Measurements from ENCODE around the gene IP6K3. TPM values are rescaled to one million over a fixed set of nuclear protein-coding genes. Genes with fewer than 3 reads are reported as not detected.

Gene IP6K3
- total RNA-seq, 2 experiments from 2014 or later: not detected

DNA sequence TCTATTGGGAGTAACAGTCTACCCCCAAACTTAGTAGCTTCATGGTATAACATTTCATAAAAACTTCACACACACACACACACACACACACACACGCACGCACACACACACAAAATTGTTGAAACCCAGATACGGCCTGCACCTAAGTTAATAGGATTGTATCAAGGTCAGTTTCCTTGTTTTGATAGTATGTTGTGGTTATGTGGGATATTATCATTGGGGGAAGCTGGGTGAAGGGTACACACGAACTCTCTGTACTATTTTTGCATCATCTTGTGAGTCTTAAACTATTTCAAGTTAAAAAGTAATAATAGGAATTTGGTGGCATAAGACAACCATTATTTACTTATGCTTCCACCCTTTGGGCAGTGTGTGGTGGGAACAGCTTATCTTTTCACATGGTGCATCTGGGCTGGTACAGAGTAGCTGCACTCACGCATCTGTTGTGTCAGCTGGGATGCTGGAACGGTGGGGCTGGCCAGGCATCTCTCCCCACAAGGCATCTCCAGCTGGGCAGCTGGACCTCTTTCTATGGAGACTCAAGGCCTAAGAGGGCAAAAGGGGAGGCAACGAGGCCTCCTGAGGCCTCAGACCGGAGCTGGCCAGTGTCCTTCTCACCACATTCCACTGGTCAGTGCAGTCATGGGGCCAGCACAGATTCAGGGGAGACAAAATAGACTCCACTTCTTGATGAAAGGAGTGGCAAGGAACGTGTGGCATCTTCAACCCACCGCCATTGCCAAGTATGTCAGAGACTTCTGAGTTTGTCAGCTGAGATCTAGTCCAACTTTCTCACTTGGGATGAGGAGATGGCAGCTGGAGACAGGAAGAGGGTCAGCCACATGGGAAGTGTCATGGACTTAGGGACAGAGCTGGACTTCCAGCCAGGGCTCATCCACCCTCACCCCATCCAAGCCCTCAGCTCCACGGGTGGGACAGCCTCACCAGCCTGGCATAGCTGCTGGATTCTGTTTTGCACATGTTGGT, 20.5 kb upstream of the IP6K3 start:
- DNase-seq: no peak
- H3K9me3 Mint-ChIP-seq (ENCODE audit: insufficient read depth): no peaks in the 10 kb centered on the region
- H3K4me1 Mint-ChIP-seq (ENCODE audit: low read depth): peaks cover 5% of the 10 kb centered on the region
- no peak overlapping the region for H3K4me3 Mint-ChIP-seq
- ATAC-seq: no peak
- H3K36me3 Mint-ChIP-seq (ENCODE audit: low read depth): peaks cover 4% of the 10 kb centered on the region
- H3K27me3 Mint-ChIP-seq (ENCODE audit: low read depth): peaks cover 3% of the 10 kb centered on the region
- no peak overlapping the region for H3K27ac Mint-ChIP-seq
- CTCF ChIA-PET: interaction anchor here (1.3 to 10.3 kb wide), 9 partner anchors 13 to 388 kb away, joined by 3 to 158 read pairs (median 6); partner anchors contain the start of gene UQCC2
- POLR2A ChIA-PET: interaction anchor here (0.8 to 1.5 kb wide), 3 partner anchors 9 to 519 kb away, joined by 3 to 4 read pairs (median 3); partner anchors contain the start of gene UQCC2

DNA sequence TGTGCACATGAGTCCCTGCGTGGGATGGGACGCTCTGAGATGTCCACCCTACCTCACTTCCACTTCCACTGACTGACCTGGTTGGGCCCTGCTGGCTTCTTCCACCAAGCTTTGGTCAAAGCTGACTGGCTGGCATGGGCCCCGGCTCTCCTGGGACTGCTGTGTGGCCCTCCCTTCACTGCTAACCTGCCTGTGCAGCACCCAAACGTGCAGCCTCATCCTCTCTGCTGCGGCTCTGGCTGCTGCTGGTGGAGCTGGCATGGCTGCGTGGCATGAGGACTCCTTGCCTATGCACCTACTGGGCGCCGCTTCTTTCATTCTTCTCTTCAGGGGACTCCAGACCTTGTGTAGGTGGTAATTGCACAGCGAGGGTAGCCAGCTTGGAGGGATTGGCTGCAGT, 18.7 kb upstream of the IP6K3 start:
- POLR2A ChIA-PET: no interaction called here
- Mint-ChIP-seq H3K4me3 (no peak overlapping the region), H3K27me3 (ENCODE audit: low read depth) (peaks cover 3% of the 10 kb centered on the region), H3K9me3 (ENCODE audit: insufficient read depth) (no peaks in the 10 kb centered on the region), H3K27ac (no peak overlapping the region), H3K36me3 (ENCODE audit: low read depth) (no peaks in the 10 kb centered on the region), H3K4me1 (ENCODE audit: low read depth) (peaks cover 13% of the 10 kb centered on the region)
- ATAC-seq: no peak
- CTCF ChIA-PET: no interaction called here
- no peak for DNase-seq

DNA sequence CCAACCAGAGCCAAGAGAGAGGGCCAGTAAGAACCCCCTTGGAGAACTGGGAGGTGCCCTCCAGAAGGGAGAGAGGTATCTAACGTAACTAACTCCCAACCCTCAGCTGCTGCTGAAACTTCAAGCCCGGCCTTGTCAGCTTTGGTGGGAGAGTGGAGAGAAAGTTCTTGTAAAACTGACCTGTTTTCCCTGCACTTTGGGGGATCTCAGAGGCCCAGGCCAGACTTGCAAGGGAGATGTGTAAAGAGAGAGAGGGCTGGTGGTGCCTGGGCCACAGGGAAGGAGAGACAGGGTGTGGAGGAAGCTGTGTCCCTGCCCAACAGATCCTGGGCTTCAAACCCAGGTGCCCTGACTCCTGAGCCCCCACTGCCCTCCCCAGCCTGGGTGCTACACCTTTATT, 17.3 kb upstream of the IP6K3 start:
- Mint-ChIP-seq H3K27ac (no peak overlapping the region), H3K27me3 (ENCODE audit: low read depth) (peaks cover 3% of the 10 kb centered on the region), H3K4me3 (no peak overlapping the region), H3K4me1 (ENCODE audit: low read depth) (peaks cover 13% of the 10 kb centered on the region), H3K9me3 (ENCODE audit: insufficient read depth) (no peaks in the 10 kb centered on the region), H3K36me3 (ENCODE audit: low read depth) (no peaks in the 10 kb centered on the region)
- ChIA-PET POLR2A (no interaction called here), CTCF (interaction anchor here (1.3 to 1.4 kb wide), 2 partner anchors 12 to 264 kb away, joined by 3 read pairs; no protein-coding TSS in a partner anchor)
- ATAC-seq (no peak), DNase-seq (no peak)

DNA sequence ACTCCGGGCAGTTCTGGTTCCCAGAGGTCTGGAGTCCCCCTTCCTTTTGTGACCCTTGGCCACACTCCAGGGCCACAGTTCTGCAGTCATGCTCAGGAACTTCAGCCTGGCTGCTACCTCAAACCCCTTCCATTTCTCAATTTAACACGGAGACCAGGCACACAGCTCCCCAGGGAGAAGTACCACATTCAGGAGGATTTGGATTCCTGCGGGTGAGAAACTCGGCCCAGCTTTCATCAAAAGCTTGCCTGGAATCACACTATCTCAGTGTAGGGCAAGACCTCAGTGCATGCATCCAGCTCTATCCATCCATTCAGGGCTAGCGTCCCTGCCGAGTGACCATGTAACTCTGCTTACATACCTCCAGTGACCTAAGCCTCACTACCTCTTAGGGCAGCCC, 16.8 kb upstream of the IP6K3 start:
- DNase-seq: no peak
- Mint-ChIP-seq H3K9me3 (ENCODE audit: insufficient read depth) (no peaks in the 10 kb centered on the region), H3K4me1 (ENCODE audit: low read depth) (peaks cover 13% of the 10 kb centered on the region), H3K4me3 (no peak overlapping the region), H3K27me3 (ENCODE audit: low read depth) (peaks cover under 1% of the 10 kb centered on the region), H3K27ac (no peak overlapping the region), H3K36me3 (ENCODE audit: low read depth) (no peaks in the 10 kb centered on the region)
- ATAC-seq: no peak
- CTCF ChIA-PET: interaction anchor here (1.3 to 5.0 kb wide), 3 partner anchors 12 to 265 kb away, joined by 3 to 40 read pairs (median 3); partner anchors contain the start of gene IP6K3
- POLR2A ChIA-PET: no interaction called here

DNA sequence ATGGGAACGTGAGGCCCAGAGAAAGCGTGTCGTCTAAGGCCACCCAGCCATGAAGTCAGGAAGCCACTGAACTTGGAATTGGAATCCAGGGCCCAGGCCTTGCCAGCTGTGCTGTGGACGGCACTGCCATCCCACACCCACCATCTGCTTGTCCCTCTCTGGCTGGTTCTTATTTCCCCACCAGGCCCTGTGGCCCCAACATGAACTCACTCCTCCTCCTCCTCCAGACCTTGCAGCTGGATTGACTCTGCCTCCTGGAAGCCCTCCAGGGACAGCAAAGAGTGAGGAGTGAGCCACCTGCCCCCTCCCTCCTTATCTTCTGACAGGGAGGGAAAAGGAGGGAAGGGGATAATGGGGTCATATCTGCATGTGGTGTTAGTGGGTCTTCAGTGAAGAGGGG, 16.0 kb upstream of the IP6K3 start:
- no peaks in the 10 kb centered on the region for H3K27me3 Mint-ChIP-seq (ENCODE audit: low read depth)
- no peak for ATAC-seq
- ChIA-PET POLR2A (no interaction called here), CTCF (interaction anchor here (1.3 to 5.0 kb wide), 4 partner anchors 8 to 51 kb away, joined by 3 to 40 read pairs (median 22); partner anchors contain the start of genes IP6K3 and UQCC2)
- no peaks in the 10 kb centered on the region for H3K36me3 Mint-ChIP-seq (ENCODE audit: low read depth)
- H3K4me1 Mint-ChIP-seq (ENCODE audit: low read depth): peaks cover 13% of the 10 kb centered on the region
- H3K9me3 Mint-ChIP-seq (ENCODE audit: insufficient read depth): no peaks in the 10 kb centered on the region
- H3K27ac Mint-ChIP-seq: no peak overlapping the region
- no peak for DNase-seq
- no peak overlapping the region for H3K4me3 Mint-ChIP-seq

DNA sequence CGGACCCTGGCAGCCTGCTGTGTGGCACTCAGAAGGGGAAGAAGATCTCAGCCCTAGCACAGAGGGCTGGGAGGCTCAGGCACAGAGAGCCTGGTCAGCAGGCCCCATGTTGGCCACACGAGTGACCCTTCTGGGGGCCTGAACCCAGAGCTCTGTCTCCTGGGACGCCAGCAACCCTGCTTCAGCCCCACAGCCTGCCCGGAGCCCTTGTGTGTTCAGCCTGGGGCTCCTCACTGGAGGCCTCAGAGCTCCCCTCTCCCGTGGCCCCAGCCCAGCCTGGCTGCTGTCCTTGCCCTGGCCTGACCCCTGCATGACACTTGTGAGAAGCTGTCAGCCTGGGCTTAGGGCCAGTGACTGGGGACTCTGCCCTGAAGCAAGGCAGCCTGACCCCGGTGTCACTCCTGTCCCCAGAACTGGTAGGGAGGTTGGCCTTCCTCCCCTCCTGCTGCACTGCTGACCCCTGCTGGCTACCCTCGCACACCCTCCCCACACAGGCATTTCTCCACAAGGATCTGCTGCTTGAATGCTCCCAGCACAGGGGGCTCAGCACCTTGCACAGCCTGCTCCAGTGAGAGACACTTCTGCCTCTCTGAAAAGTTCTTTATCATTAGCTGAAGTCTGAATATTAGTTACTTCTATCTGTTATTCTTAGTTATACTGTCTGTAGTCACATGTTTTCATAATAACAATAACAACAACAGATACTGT, 15.4 kb upstream of the IP6K3 start:
- CTCF ChIA-PET: interaction anchor here (0.7 to 5.0 kb wide), 6 partner anchors 9 to 176 kb away, joined by 3 to 40 read pairs (median 13); partner anchors contain the start of genes IP6K3 and UQCC2
- Mint-ChIP-seq H3K4me1 (ENCODE audit: low read depth) (peaks cover 13% of the 10 kb centered on the region), H3K27ac (no peak overlapping the region), H3K9me3 (ENCODE audit: insufficient read depth) (no peaks in the 10 kb centered on the region), H3K27me3 (ENCODE audit: low read depth) (no peaks in the 10 kb centered on the region), H3K36me3 (ENCODE audit: low read depth) (no peaks in the 10 kb centered on the region), H3K4me3 (no peak overlapping the region)
- peak; percentile 80 for ATAC-seq
- peak; percentile 67 for DNase-seq
- POLR2A ChIA-PET: interaction anchor here (1.4 kb wide), 1 partner anchor 50 kb away, joined by 4 read pairs; the partner anchor contains the start of gene UQCC2

DNA sequence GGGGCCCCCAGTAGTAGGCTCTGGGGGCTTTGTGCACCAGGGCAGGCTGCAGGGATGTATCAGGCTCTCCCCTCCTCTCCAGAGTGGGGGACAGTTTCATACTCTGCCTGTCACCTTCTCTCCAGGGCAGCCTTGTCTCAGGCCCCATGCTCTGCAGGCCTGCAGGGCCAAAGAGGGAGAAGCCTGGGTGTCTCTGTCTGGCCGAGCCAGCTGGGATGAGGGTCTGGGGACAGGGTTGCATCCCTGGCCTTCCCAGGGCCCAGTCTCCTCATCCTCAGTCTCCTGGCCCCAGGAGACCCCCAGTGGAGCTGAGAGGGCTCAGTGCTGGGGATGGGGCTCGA, 14.8 kb upstream of the IP6K3 start:
- POLR2A ChIA-PET: interaction anchor here (1.4 kb wide), 1 partner anchor 50 kb away, joined by 4 read pairs; the partner anchor contains the start of gene UQCC2

DNA sequence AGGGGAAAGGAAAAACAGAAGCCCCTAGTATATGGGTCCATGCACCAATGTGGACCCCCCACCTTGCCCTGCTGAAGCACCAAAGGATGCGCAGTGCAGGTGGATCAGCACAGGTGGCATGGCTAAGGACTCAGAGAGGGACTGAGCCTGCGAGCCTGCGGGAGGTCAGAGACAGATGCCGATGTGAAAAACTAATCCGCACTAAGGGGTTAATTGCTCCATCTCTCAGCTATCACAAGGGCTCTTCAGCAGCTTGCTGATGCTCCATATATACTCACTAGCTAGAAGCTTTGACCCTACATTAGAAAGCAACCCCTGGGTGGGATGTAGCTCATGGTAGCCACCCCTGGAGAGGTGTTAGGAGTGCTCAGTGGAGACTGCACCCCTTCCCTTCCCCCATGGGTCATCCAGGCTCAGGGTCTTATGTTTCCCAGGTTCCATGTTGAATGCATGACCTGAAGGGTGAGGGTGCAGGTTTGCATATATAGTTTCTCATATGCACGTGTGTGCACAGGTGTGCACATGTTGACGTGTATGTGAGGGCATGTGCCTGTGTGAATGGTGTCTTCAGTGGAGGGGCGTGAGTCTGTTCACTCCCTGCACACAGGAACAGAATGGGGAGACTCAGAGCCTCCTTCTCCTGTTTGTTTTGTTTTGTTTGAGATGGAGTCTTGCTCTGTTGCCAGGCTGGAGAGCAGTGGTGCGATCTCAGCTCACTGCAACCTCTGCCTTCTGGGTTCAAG, 13.4 kb upstream of the IP6K3 start:
- Mint-ChIP-seq H3K36me3 (ENCODE audit: low read depth) (no peaks in the 10 kb centered on the region), H3K27me3 (ENCODE audit: low read depth) (no peaks in the 10 kb centered on the region), H3K4me3 (no peak overlapping the region), H3K27ac (no peak overlapping the region), H3K4me1 (ENCODE audit: low read depth) (peaks cover 13% of the 10 kb centered on the region), H3K9me3 (ENCODE audit: insufficient read depth) (no peaks in the 10 kb centered on the region)
- ChIA-PET CTCF (interaction anchor here (0.7 to 5.0 kb wide), 8 partner anchors 11 to 267 kb away, joined by 3 to 40 read pairs (median 4); partner anchors contain the start of genes IP6K3 and UQCC2), POLR2A (no interaction called here)
- no peak for DNase-seq
- ATAC-seq: no peak

More for the DNA sequence above, 14.8 kb upstream of the IP6K3 start:
- Mint-ChIP-seq H3K27me3 (ENCODE audit: low read depth) (no peaks in the 10 kb centered on the region), H3K27ac (no peak overlapping the region), H3K4me1 (ENCODE audit: low read depth) (peaks cover 13% of the 10 kb centered on the region), H3K36me3 (ENCODE audit: low read depth) (no peaks in the 10 kb centered on the region), H3K9me3 (ENCODE audit: insufficient read depth) (no peaks in the 10 kb centered on the region), H3K4me3 (no peak overlapping the region)
- DNase-seq (no peak), ATAC-seq (no peak)
- CTCF ChIA-PET: interaction anchor here (0.7 to 5.0 kb wide), 6 partner anchors 9 to 175 kb away, joined by 3 to 40 read pairs (median 13); partner anchors contain the start of genes IP6K3 and UQCC2

DNA sequence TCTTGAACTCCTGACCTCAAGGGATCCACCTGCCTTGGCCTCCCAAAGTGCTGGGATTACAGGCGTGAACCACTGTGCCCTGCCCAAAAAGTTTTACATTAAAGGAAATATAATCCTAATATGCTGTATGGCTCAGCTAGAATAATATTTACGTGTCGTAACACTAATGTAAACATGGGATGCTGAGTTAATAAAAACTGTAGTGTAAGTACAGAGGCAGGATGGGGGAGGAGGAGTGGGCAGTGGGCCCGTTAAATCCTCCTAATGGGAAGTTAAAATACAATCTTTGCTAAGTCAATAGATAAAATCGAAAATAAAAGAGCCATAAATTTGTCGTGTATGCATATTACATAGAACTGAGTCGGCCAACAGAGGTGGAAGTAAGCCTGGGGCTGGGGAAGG, 12.1 kb upstream of the IP6K3 start:
- ChIA-PET POLR2A (no interaction called here), CTCF (interaction anchor here (1.1 to 5.0 kb wide), 2 partner anchors 14 to 48 kb away, joined by 3 to 40 read pairs; partner anchors contain the start of genes IP6K3 and UQCC2)
- no peaks in the 10 kb centered on the region for H3K9me3 Mint-ChIP-seq (ENCODE audit: insufficient read depth)
- no peak for DNase-seq
- no peak overlapping the region for H3K27ac Mint-ChIP-seq
- no peaks in the 10 kb centered on the region for H3K27me3 Mint-ChIP-seq (ENCODE audit: low read depth)
- H3K4me1 Mint-ChIP-seq (ENCODE audit: low read depth): peaks cover 13% of the 10 kb centered on the region
- no peak overlapping the region for H3K4me3 Mint-ChIP-seq
- no peaks in the 10 kb centered on the region for H3K36me3 Mint-ChIP-seq (ENCODE audit: low read depth)
- no peak for ATAC-seq

DNA sequence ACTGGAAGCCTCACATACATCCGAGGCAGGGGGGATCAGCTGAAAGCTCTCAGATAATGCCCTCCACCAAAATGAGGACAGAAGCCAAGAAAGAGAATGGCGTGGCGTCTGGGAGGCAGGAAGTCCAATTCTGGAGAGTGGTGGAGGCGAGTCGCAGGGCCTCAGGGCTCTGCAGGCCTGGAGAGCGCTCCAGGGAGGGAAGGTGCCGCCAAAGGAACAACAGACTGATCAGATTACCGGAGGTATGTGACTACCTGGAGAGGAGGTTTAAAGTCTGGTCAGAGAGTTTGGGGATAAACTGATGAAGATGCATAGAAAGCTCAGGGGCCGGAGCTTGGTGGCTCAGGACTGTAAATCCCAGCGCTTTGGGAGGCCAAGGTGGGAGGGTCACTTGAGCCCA, 11.2 kb upstream of the IP6K3 start:
- H3K4me3 Mint-ChIP-seq: no peak overlapping the region
- CTCF ChIA-PET: interaction anchor here (1.1 to 1.7 kb wide), 2 partner anchors 14 kb away, joined by 4 to 8 read pairs; no protein-coding TSS in a partner anchor

DNA sequence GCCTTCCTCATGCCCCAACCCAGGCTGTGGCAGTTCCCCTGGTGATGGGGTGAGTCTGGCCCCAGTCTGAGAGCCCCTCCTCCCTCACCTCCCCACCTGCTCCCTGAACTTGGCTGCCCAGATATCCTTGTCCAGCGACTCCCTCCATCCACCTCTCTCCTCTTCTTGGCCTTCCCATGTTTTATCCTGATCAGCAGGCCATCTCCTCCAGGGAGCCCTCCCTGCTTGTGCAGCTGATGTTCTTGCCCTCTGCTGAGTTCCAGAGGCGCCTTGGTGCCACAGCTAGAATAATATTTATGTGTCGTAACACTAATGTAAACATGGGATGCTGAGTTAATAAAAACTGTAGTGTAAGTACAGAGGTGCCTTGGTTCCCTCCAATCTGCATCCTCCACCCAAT, 10.4 kb upstream of the IP6K3 start:
- H3K27me3 Mint-ChIP-seq (ENCODE audit: low read depth): no peaks in the 10 kb centered on the region
- POLR2A ChIA-PET: interaction anchor here (1.3 kb wide), 1 partner anchor 10 kb away, joined by 3 read pairs; no protein-coding TSS in a partner anchor
- no peaks in the 10 kb centered on the region for H3K9me3 Mint-ChIP-seq (ENCODE audit: insufficient read depth)
- H3K36me3 Mint-ChIP-seq (ENCODE audit: low read depth): no peaks in the 10 kb centered on the region
- H3K27ac Mint-ChIP-seq: no peak overlapping the region
- DNase-seq (no peak), ATAC-seq (no peak)
- H3K4me3 Mint-ChIP-seq: no peak overlapping the region
- H3K4me1 Mint-ChIP-seq (ENCODE audit: low read depth): peaks cover 10% of the 10 kb centered on the region
- CTCF ChIA-PET: interaction anchor here (1.1 to 1.7 kb wide), 2 partner anchors 13 to 14 kb away, joined by 4 to 8 read pairs; no protein-coding TSS in a partner anchor

More for the DNA sequence above, 11.2 kb upstream of the IP6K3 start:
- H3K27ac Mint-ChIP-seq: no peak overlapping the region
- no peaks in the 10 kb centered on the region for H3K9me3 Mint-ChIP-seq (ENCODE audit: insufficient read depth)
- no peak for ATAC-seq
- no peaks in the 10 kb centered on the region for H3K27me3 Mint-ChIP-seq (ENCODE audit: low read depth)
- POLR2A ChIA-PET: interaction anchor here (1.3 kb wide), 1 partner anchor 9 kb away, joined by 3 read pairs; no protein-coding TSS in a partner anchor
- H3K36me3 Mint-ChIP-seq (ENCODE audit: low read depth): no peaks in the 10 kb centered on the region
- DNase-seq: no peak
- peaks cover 13% of the 10 kb centered on the region for H3K4me1 Mint-ChIP-seq (ENCODE audit: low read depth)
